SH-SY5Y (cell line): ENCODE data around the gene SLC35A3.

Experiments used
- GATA2 ChIP-seq: IDR thresholded peaks from 2 replicates; pipeline ENCODE4 v1.6.1; 2011; ENCODE audit warnings: mild to moderate bottlenecking, low read depth, low read length
- GATA3 ChIP-seq: IDR thresholded peaks from 2 replicates; pipeline ENCODE4 v1.6.1; 2011; ENCODE audit warnings: low read depth, mild to moderate bottlenecking, low read length, moderate library complexity

- TF ChIP-seq GATA2 (no peak), GATA3 (no peak)
These were observed 103.7 kb downstream of the SLC35A3 start for GRCh38 chr1:100073531-100073930.
